ENCODE measurements around the gene DKK2.

Gene DKK2

DNA sequence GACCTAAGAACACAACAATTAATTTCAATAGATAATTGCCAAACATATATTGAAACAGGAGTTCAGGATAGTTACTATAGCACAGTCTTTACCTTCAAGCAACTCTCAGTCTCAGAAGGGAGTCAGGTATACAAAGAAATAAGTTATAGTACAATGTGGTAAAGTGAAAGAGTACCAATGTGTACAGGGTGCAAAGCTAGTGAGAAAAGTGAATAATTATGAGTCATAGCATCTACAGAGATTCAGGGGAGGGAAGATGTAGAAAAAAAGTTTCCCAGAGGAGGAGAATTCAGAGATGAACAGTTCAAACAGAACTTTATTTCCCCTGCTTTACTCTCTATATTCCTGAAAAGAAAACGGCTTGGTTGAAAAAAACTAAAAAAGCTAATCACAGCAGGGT is 22.7 kb upstream of the DKK2 start:
- DNase-seq (ENCODE audit: insufficient read length, low spot score), result no peak
- no peak for TF ChIP-seq POLR2AphosphoS5 (IDR thresholded peaks at IDR 0.05; ENCODE audit: low read depth, low read length)
- TF ChIP-seq TAF1 (IDR thresholded peaks at IDR 0.05; ENCODE audit: low read depth, low read length), result no peak
- TF ChIP-seq SPI1 (IDR thresholded peaks at IDR 0.05; ENCODE audit: low read depth, low read length), result no peak
- no peak for TF ChIP-seq PAX5 (IDR thresholded peaks at IDR 0.05; ENCODE audit: insufficient read depth, low read length, severe bottlenecking)
- no peak for TF ChIP-seq POU2F2 (IDR thresholded peaks at IDR 0.05; ENCODE audit: low read depth, low read length)
- no peak for TF ChIP-seq POLR2A (IDR thresholded peaks at IDR 0.05; ENCODE audit: low read depth, low read length)
- FAIRE-seq, result no peak

DNA sequence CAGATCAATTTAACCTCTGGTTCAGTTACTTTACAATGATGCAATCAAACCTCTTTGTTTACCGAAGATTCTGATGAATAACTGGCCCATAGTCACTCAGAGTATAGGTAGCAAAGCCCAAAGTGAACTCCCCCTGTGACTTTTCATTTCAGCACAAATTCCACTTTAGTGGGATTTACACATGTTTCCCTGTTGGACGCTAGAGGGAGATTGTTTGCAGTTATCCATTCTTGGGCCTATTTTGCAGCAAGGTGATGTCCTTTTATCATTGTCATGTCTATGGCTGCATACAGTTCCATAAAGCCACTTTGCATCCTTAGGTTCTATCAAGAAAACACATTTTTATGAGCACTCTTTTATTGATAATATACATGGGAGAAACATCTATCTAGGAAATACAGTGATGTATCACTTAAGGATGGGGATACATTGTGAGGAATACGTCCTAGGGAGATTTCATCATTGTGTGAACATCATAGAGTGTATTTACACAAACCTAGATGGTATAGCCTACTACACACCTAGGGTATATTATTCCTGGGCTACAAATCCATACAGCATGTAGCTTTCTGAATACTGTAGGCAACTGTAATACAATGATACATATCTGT is 14.5 kb upstream of the DKK2 start:
- FAIRE-seq, result no peak
- DNase-seq (ENCODE audit: insufficient read length, low spot score), result no peak
- no peak for TF ChIP-seq POLR2AphosphoS5 (IDR thresholded peaks at IDR 0.05; ENCODE audit: low read depth, low read length)
- no peak for TF ChIP-seq POU2F2 (IDR thresholded peaks at IDR 0.05; ENCODE audit: low read depth, low read length)
- TF ChIP-seq POLR2A (IDR thresholded peaks at IDR 0.05; ENCODE audit: low read depth, low read length), result no peak
- no peak for TF ChIP-seq TAF1 (IDR thresholded peaks at IDR 0.05; ENCODE audit: low read depth, low read length)
- TF ChIP-seq SPI1 (IDR thresholded peaks at IDR 0.05; ENCODE audit: low read depth, low read length), result no peak
- no peak for TF ChIP-seq PAX5 (IDR thresholded peaks at IDR 0.05; ENCODE audit: insufficient read depth, low read length, severe bottlenecking)

DNA sequence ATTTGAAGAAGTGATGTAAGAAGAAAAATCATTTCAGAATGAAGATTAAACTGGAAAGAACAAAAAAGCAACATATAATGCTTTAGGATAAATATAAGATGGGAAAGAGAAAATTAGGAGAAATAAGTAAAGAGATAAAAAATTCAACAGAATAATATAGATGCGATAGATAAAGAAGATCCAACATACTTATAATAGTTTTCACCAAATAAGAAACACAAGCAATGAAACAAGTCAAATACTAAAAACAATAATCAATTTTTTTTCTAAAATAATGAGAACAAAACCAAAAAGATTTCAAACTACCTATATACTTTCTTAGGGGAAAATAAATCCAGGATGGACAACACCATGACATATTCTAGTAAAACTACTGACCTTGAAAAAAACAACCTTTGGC is 10.1 kb upstream of the DKK2 start:
- DNase-seq (ENCODE audit: insufficient read length, low spot score) (no peak), FAIRE-seq (no peak)
- TF ChIP-seq TAF1 (IDR thresholded peaks at IDR 0.05; ENCODE audit: low read depth, low read length) (no peak), POLR2A (IDR thresholded peaks at IDR 0.05; ENCODE audit: low read depth, low read length) (no peak), PAX5 (IDR thresholded peaks at IDR 0.05; ENCODE audit: insufficient read depth, low read length, severe bottlenecking) (no peak), POLR2AphosphoS5 (IDR thresholded peaks at IDR 0.05; ENCODE audit: low read depth, low read length) (no peak), POU2F2 (IDR thresholded peaks at IDR 0.05; ENCODE audit: low read depth, low read length) (no peak), SPI1 (IDR thresholded peaks at IDR 0.05; ENCODE audit: low read depth, low read length) (no peak)

DNA sequence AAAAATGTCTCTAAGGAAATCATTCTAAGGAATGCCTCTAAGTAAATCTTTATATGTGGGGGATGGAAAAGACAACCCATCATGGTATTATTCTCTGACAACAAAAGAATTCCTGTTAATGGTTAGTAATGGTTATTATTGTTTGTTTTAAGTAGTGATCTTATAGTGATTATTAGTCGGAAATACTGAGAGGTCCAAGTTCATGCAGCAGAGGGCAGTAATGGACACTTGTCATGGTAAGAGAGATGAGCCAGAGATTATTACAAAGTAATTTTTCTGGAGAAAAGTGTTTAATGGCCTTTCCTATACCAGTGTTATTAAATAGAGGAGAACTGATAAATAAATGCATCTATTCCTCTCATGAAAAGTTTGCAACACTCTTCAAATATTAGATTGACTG is 8.1 kb upstream of the DKK2 start:
- TF ChIP-seq TAF1 (IDR thresholded peaks at IDR 0.05; ENCODE audit: low read depth, low read length) (no peak), POLR2A (IDR thresholded peaks at IDR 0.05; ENCODE audit: low read depth, low read length) (no peak), POLR2AphosphoS5 (IDR thresholded peaks at IDR 0.05; ENCODE audit: low read depth, low read length) (no peak), PAX5 (IDR thresholded peaks at IDR 0.05; ENCODE audit: insufficient read depth, low read length, severe bottlenecking) (no peak), POU2F2 (IDR thresholded peaks at IDR 0.05; ENCODE audit: low read depth, low read length) (no peak), SPI1 (IDR thresholded peaks at IDR 0.05; ENCODE audit: low read depth, low read length) (no peak)
- no peak for DNase-seq (ENCODE audit: insufficient read length, low spot score)
- no peak for FAIRE-seq

DNA sequence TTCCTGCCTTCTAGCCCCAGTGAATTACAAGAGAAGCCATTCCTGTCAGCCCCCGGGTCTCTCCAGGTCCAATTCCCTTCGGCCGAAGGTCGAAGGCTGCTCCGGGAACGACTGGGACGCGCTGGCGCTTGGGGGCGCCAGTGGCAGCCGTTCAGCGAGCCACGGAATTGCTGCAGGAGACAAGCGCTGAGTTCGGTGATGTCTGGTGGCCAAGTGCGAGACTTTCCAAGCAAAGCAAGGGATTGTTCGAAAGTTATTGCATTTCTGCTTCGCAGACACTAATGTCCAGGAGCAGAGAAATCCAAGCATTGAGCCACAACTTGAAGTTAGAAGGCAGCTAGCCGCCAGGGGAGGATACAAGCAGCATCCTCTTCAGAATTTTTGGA is 1.1 kb upstream of the DKK2 start:
- DNase-seq (ENCODE audit: insufficient read length, low spot score) (no peak), FAIRE-seq (no peak)
- TF ChIP-seq POLR2A (IDR thresholded peaks at IDR 0.05; ENCODE audit: low read depth, low read length) (no peak), PAX5 (IDR thresholded peaks at IDR 0.05; ENCODE audit: insufficient read depth, low read length, severe bottlenecking) (no peak), SPI1 (IDR thresholded peaks at IDR 0.05; ENCODE audit: low read depth, low read length) (no peak), TAF1 (IDR thresholded peaks at IDR 0.05; ENCODE audit: low read depth, low read length) (no peak), POLR2AphosphoS5 (IDR thresholded peaks at IDR 0.05; ENCODE audit: low read depth, low read length) (no peak), POU2F2 (IDR thresholded peaks at IDR 0.05; ENCODE audit: low read depth, low read length) (no peak)

DNA sequence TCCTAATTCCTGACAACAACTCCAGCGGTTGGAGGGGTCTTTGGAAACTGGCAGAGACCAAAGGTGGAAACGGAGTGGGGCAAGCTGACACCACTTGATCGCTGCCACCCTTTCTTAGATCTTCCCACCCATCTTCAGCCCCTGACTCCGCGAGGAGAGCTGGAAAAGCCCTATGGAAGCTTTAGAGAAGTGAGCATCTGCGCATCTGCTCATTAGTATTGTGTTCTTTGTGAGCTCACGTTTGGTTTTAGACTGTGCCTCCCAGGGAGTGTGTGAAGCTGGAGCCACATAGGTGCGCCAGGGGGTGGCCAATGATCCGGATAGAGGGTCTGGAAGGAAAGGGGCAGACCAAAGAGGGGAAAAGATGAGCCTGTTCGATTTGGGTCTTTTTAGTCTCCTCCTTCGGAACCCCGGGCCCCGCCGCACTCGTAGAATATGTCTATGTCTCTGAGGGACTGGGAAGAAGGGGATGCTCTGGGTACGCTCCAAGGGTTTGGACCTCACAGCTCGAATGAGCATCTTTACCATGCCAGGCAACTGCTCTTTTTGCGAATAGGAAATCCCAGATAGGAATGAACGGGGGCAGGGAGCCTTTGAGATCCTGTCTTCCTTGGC is 578 bp upstream of the DKK2 start:
- no peak for FAIRE-seq

DNA sequence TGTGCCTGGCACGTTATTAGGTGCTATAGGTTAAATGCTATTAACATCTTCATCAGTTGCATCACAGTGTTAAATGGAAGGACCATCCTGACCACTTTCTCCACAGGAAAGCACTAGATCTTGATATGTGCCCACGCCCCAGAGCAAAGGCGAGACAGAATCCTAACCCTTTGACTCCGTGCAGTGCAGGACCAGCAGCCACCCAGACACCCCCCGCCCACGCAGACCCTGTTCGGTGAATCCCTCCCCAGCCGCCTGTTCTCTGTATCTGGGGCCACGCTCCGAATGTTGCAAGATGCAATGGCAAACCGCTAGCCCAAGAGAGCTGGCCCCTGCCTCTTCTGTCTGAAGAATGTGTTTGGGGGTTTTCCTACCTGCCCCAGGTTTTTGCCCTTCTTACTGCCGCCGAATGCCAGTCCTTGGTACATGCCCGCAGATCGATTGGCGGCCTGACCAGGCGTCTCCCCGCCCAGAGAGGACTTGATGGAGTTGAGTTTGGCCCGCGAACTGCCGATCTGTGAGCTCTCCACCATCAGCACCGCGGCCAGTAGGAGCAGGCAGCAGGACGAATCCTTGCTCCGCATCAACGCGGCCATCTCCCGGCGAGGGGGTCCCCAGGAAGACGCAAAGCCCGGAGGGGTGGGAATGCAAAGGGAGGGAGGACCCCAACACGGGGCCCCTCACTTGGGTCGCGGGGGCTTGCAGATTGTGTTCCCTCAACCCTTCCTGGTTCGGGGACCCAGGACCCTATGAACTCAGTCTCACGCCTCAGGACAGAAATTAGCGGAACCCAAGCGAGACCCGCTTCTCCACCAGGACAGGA is 906 bp downstream of the DKK2 start:
- DNase-seq (ENCODE audit: insufficient read length, low spot score) (no peak), FAIRE-seq (no peak)
- TF ChIP-seq POLR2AphosphoS5 (IDR thresholded peaks at IDR 0.05; ENCODE audit: low read depth, low read length) (no peak), SPI1 (IDR thresholded peaks at IDR 0.05; ENCODE audit: low read depth, low read length) (no peak), TAF1 (IDR thresholded peaks at IDR 0.05; ENCODE audit: low read depth, low read length) (no peak), POU2F2 (IDR thresholded peaks at IDR 0.05; ENCODE audit: low read depth, low read length) (no peak), PAX5 (IDR thresholded peaks at IDR 0.05; ENCODE audit: insufficient read depth, low read length, severe bottlenecking) (no peak), POLR2A (IDR thresholded peaks at IDR 0.05; ENCODE audit: low read depth, low read length) (no peak)

More for the DNA sequence above, 578 bp upstream of the DKK2 start:
- TF ChIP-seq PAX5 (IDR thresholded peaks at IDR 0.05; ENCODE audit: insufficient read depth, low read length, severe bottlenecking) (no peak), TAF1 (IDR thresholded peaks at IDR 0.05; ENCODE audit: low read depth, low read length) (no peak), POLR2A (IDR thresholded peaks at IDR 0.05; ENCODE audit: low read depth, low read length) (no peak), POLR2AphosphoS5 (IDR thresholded peaks at IDR 0.05; ENCODE audit: low read depth, low read length) (no peak), SPI1 (IDR thresholded peaks at IDR 0.05; ENCODE audit: low read depth, low read length) (no peak), POU2F2 (IDR thresholded peaks at IDR 0.05; ENCODE audit: low read depth, low read length) (no peak)
- no peak for DNase-seq (ENCODE audit: insufficient read length, low spot score)

DNA sequence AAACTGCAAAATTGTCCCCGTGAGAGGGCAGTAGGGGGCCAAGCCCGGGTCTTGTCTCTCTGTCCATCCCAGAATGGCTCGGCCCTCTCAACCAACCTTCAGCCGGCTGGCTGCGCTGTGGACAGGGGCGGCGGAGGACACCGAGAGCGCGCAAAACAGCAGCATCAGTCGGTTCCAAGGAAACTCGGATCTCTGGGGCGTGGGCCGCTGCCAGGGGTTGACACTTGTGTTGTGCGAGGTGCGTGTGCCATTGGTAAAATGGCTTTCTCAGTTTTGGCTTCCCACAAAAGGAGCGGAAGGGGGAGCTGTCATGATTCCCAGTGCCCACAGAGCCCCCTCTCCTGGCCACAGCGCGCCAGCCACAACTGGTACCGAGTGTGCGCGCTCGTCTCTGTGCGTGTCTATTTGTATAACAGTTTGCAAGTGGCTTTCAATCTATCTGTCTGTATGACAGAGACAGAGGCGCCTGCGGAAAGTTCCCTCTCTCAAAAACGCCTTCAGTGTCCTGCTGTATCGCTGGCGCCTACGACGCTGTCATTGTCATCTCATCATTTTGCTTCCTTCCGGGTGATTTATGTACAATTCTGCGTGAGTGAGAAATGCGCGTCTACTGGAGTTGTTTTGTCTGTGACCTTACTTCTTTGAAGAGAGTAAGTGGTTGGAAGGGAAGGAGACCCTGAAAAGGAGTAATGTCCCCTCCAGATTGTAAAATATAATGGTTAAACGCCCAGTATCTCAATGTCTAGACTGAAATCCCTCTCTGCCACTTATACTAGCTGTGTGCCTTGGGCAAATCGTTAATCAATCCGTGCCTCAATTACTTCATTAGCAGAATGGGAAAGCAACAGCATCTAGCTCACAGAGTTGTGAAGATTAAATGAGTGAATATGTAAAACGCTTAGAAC is 1.8 kb downstream of the DKK2 start:
- DNase-seq (ENCODE audit: insufficient read length, low spot score), result no peak
- TF ChIP-seq POU2F2 (IDR thresholded peaks at IDR 0.05; ENCODE audit: low read depth, low read length) (no peak), TAF1 (IDR thresholded peaks at IDR 0.05; ENCODE audit: low read depth, low read length) (no peak), PAX5 (IDR thresholded peaks at IDR 0.05; ENCODE audit: insufficient read depth, low read length, severe bottlenecking) (no peak), POLR2AphosphoS5 (IDR thresholded peaks at IDR 0.05; ENCODE audit: low read depth, low read length) (no peak), SPI1 (IDR thresholded peaks at IDR 0.05; ENCODE audit: low read depth, low read length) (no peak), POLR2A (IDR thresholded peaks at IDR 0.05; ENCODE audit: low read depth, low read length) (no peak)
- no peak for FAIRE-seq
